HG02943 (cell line): ENCODE results near the gene CTCFL.

Experiments
- ATAC-seq: cut with Tn5 transposase; IDR thresholded peaks from one replicate; pipeline ENCODE4 v1.9.1; 2021; ENCODE audit warnings: mild to moderate bottlenecking, low read depth, moderate library complexity; ENCODE audit not compliant: unreplicated experiment

CTCFL gene

GRCh38 chr20:57469418-57470211 lies 55.3 kb downstream of the CTCFL start:
- no peak for ATAC-seq

DNA sequence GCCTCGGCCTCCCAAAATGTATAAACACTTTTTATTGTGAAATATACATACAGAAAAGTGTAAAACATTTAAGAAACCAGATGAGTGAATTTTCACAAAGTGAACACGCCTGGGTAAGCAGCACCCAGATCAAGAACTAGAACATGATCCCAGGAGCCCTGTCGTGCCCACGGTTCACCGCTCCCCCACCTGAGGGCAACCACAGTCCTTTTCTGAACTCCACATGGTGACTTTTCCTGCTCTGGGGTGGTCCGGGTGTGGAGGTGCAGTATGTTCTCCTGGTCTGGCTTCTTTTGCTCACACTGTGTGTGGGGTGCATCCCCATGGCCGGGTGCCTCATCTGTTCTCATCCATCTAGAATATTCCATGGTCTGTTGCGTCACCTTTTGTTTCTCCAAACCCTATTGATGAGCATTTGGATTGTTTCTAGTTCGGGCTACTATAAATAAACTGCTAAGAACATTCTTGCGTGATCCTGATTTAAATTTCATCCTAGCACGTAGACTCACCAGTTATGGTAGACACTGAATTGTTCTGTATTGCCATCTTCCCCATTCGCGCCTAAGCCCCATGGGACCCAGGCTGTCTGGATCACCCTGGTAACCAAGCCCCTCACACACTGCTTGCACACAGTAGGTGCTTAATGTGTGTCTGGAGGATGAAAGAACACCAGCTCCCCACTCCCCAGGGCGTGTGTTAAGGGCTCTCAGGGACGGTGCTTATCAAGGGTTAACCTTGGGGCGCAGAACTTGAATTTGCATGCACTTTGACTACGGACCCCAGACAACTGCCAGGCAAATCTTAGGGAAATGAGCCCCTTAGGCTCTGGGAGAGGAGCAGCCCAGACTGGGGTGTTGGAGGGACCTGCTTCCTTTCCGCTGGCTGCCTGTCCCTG lies 56.2 kb downstream of the CTCFL start:
- ATAC-seq = no peak

DNA sequence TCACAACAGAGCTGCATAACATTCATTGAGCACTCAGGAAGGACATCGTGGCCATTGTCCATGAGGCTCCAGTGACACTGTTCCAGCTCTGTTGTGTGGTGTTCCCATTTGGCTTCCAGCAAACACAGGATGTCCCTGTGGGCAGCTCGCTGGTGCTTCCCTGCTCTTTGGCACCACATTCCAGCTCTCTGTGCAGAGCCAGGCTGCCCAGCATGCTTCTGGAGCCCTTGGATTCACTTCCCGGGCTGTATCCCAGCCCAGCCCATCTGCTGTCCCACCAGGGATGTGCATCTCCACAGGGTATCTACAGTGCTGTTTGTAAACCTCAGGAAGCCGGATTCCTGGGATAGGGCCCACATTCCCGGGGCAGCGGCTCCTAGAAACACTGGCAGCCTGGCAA lies 57.2 kb downstream of the CTCFL start:
- ATAC-seq = no peak

DNA sequence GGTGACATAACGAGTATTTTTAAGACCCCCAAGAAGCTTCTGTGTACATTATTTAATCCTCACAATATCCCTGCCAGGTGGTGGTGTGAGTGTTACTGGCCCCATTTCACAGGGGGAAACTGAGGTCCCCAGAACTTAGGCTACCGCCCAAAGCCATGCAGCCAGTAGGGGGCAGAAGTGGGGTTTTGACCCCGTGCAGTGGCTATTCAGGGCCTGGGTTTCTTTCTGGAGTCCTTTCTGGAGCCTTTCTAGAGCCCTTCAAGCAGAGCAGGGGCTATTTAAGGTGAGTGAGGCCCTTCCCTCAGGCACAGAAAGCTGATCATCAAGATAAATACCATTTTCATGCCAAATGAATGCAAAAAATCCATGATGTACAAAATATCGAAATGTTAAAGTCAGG lies 59.0 kb downstream of the CTCFL start:
- no peak for ATAC-seq

DNA sequence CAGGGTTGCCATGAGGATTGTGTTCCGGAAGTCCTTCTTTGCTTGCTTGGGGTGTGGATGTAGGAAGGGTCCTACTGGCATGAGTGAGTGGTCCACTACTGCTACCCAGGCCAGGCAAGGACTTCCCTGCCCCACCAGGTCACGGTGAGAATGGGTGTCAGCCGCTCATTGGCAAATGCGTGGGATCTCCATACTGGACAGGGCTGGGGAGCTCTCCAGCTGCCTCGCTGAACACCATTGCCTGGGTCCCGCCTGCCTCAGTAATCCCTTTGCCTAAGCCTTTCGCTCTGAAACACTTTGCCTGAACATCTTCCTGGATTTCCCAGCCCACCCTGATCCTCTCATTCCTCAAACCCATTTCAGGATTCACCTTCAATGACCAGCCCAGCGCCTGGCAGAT lies 59.5 kb downstream of the CTCFL start:
- ATAC-seq = no peak

- no peak for ATAC-seq
These were observed 60.2 kb downstream of the CTCFL start for GRCh38 chr20:57464642-57465211.

GRCh38 chr20:57462781-57463180 lies 62.2 kb downstream of the CTCFL start:
- ATAC-seq = no peak

DNA sequence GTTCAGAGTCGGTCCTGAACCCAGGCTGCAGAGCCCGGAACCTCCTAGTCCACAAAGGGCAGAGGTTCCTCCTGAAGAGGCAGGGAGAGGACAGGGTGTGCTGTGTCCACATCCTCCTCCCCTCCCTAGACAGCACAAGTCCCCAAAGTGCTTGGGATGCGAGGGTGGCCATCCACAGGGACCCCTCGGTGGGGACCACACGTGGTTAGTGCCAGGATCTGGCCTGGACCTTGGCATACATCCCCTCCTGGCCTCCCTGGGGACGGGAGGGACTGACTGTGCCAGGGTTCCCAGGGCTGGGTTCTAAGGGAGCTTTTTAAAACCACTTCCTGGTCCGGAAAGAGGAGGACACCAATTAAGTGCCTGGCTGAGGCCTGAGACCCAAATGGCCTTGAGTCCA lies 63.2 kb downstream of the CTCFL start:
- no peak for ATAC-seq

DNA sequence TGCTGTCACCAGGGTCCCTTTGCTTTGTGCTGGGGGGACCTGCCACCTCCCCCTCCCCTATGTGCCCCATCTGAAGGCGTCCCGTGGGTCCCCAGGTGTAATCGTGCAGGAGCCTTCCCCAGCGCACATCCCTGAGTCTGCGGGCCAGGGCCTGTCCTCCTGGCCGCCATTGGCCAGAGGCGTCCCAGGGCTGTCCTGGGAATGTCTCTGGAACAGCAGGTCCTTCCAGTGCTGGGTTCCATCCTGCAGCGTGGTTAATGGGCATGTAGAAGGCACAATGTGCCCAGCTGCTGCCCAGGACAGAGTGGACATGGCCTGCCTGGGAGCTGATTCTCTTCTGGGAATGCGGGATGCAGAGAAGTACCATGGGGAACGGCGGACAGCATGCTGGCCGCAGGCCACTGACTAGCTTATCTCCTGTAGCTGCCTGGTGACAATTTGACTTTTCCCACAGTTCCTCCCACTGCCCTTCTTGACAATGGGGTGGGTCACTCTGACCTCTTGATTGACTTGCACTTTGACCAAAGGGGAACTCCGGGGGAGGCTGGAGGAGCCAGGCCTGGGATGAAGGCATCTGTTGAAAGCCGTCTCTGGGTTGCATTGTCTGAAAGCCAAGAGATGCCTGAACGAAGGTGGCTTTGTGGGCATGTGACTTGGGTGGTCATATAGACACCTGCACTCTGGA lies 64.0 kb downstream of the CTCFL start:
- ATAC-seq = no peak

- no peak for ATAC-seq
These were observed 65.0 kb downstream of the CTCFL start for GRCh38 chr20:57459897-57460296.

DNA sequence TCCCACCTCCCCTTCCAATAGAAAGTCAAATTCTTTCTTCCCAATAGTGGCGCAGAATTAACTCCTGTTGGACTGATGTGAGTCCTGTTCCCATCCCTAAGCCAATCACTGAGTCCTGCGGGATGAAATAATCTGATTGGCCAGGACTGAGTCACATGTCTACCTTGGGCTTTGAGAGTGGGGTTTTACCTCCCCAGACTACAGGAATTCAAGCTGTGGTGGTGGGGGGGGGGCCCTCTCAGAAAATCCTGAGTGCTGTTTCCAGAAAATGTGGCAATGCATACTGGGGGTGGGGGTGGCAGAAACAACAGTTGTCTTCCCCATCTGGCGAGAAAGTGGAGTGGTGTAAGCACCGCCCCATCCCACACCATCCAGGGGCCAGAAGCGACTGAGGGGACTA lies 65.7 kb downstream of the CTCFL start:
- no peak for ATAC-seq

- no peak for ATAC-seq
These were observed 66.4 kb downstream of the CTCFL start for GRCh38 chr20:57458400-57459160.

DNA sequence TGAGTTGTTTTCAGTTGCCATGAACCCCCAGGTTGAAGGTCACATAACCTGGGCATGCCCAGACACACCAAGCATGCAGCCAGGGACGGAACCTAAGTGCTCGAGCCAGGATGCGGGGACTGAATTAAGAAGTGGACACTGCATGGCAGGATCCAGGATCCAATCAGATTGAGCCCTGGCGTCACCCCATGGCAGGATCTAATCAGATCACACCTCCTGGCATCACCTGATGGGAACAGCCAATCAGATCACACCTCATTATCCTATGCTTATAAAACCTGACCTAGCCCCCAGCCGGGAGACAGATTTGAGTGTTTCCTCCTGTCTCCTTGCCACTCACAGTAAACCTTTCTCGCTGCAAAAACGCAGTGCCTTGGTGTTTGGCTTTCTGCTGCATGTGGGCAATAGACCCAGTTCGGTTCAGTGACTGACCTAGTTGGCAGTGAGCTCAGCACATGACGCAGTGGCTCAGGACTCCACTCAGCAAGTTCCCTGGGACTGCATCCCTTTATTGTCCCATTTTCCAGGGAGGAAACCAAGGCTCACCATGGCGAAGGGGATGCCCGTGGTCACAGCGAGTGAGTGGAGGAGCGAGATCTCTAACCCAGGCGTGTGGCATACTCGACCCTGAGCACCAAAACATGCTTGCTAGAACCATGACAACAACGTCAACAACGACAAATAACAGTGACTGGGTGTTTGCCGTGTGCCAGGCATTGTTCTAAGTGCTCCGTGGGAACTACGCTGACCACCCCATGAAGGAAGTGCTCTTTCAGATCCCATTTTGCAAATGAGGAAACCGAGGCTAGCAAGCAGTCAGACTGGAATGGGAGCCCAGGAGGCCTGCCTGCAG lies 67.5 kb downstream of the CTCFL start:
- no peak for ATAC-seq

DNA sequence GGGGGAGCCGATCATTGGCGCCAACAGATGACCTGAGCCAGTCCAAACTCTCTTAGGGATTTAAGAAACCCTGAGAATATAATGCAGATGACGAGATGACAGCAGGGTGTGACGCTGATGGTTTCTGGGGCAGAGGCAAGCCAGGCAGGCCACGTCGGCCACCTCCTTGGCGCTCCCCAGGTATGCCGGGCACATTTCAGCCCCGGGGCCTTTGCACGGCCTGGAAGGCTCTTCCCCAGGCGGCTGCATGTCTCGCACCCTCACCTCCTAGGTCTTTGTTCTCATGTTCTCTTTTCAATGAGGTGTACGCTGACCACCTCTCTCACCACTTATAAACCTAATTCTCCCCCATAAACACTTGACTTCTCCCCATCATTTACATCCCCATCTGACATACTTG lies 68.8 kb downstream of the CTCFL start:
- ATAC-seq = no peak

GRCh38 chr20:57455386-57455785 lies 69.6 kb downstream of the CTCFL start:
- ATAC-seq = no peak

GRCh38 chr20:57451795-57452661 lies 72.9 kb downstream of the CTCFL start:
- ATAC-seq = no peak

DNA sequence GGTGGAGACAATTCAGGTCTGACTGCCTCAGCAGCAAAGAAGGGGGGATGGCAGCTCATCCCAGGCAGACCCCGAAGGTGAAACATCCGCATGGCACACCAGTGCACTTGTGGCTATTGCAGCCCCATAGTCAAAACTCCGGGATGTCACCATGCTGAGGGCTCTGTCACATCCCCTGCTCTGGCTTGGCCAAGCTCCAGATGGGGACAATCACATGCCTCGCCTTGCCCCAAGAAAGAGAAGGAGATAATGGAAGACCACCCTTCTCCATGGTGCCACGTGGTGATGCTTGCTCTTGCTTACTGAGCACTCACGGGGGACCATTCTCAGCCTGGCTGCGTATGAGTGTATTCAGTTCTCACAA lies 73.5 kb downstream of the CTCFL start:
- no peak for ATAC-seq

- ATAC-seq = peak; percentile 27
These were observed 74.0 kb downstream of the CTCFL start for GRCh38 chr20:57450931-57451330.
